Upper lobe of left lung (tissue), 6 donors: ENCODE results near the gene MGST2. TPM values are rescaled to one million over a fixed set of nuclear protein-coding genes. Genes with fewer than 3 reads are reported as not detected.

Experiments used
- ATAC-seq, 2 donors: fragments of 200-7000 bp; cut with Tn5 transposase; one replicate each; pipeline ENCODE4 v1.9.1; 2022; ENCODE audit warnings: mild to moderate bottlenecking in 2 of 2, moderate library complexity in 2 of 2; ENCODE audit not compliant: low FRiP score in 2 of 2
- DNase-seq, 2 donors: peaks; one replicate each; pipeline ENCODE4 v3.0.0-alpha.2; 2019 to 2020
- H3K27ac ChIP-seq, 4 donors: fragments of 200-600 bp; sonication (generic); one replicate each; pipeline ENCODE4 v1.5.1; 2016 to 2019
- H3K27me3 ChIP-seq, 4 donors: fragments of 200-600 bp; sonication (generic); one replicate each; pipeline ENCODE4 v1.5.1; 2017 to 2019
- H3K36me3 ChIP-seq, 4 donors: fragments of 200-600 bp; sonication (generic); one replicate each; pipeline ENCODE4 v1.5.1; 2016 to 2019
- H3K4me1 ChIP-seq, 4 donors: fragments of 200-600 bp; sonication (generic); one replicate each; pipeline ENCODE4 v1.5.1; 2018 to 2019
- H3K4me3 ChIP-seq, 4 donors: fragments of 200-600 bp; sonication (generic); one replicate each; pipeline ENCODE4 v1.5.1; 2017 to 2019; ENCODE audit warnings: mild to moderate bottlenecking in 2 of 4, moderate library complexity in 1 of 4
- H3K9me3 ChIP-seq, 4 donors: fragments of 200-600 bp; sonication (generic); one replicate each; pipeline ENCODE4 v1.5.1; 2018 to 2019
- EP300 ChIP-seq, 4 donors: sonication (generic); formaldehyde crosslinking; IDR thresholded peaks; one replicate each; pipeline ENCODE4 v1.5.1; 2017; ENCODE audit warnings: antibody characterized with exemption in 4 of 4, control low read depth in 2 of 4
- POLR2A ChIP-seq, 4 donors: fragments of 450-650 bp; IDR thresholded peaks; one replicate each; pipeline ENCODE4 v1.5.1; 2016 to 2017; ENCODE audit warnings: antibody characterized with exemption in 4 of 4, mild to moderate bottlenecking in 2 of 4
- POLR2AphosphoS5 ChIP-seq, 2 donors: sonication (generic); formaldehyde crosslinking; IDR thresholded peaks; one replicate each; pipeline ENCODE4 v1.5.1; 2017; ENCODE audit warnings: antibody characterized with exemption in 2 of 2
- WGBS, 2 donors: methylation state at CpG; one replicate each; pipeline ENCODE4 v1.1.5; 2017 to 2018; 5-methylcytosine and 5-hydroxymethylcytosine counted together
- total RNA-seq, 6 donors: library from RNA; depleted of rRNA in 4 of 6; stranded (reverse); fragments of >200 nt in 4 of 6; gene quantifications; one replicate each; pipeline versions ENCODE4 v1.1.0 to v1.2.1, GENCODE V29; 2016 to 2021
- TF ChIP-seq, protein P1 (sequence below), 6 experiments: fragments of 450-650 bp in 4 of 6; fragments of 200-600 bp in 2 of 6; sonication (generic) in 2 of 6; IDR thresholded peaks; one replicate each; pipeline ENCODE4 v1.5.1; 2016 to 2019; ENCODE audit warnings: antibody characterized with exemption in 6 of 6
- donor health status: DM: no; HTN: no; CAD: no; lungs with moderate emphysema.
- donor health status: DM: no; HTN: yes; CAD: no; lungs with severe emphysema.

Gene MGST2
- total RNA-seq, 6 donors from 2014 or later = 12.6 to 64.0 (median 39.1) TPM

DNA sequence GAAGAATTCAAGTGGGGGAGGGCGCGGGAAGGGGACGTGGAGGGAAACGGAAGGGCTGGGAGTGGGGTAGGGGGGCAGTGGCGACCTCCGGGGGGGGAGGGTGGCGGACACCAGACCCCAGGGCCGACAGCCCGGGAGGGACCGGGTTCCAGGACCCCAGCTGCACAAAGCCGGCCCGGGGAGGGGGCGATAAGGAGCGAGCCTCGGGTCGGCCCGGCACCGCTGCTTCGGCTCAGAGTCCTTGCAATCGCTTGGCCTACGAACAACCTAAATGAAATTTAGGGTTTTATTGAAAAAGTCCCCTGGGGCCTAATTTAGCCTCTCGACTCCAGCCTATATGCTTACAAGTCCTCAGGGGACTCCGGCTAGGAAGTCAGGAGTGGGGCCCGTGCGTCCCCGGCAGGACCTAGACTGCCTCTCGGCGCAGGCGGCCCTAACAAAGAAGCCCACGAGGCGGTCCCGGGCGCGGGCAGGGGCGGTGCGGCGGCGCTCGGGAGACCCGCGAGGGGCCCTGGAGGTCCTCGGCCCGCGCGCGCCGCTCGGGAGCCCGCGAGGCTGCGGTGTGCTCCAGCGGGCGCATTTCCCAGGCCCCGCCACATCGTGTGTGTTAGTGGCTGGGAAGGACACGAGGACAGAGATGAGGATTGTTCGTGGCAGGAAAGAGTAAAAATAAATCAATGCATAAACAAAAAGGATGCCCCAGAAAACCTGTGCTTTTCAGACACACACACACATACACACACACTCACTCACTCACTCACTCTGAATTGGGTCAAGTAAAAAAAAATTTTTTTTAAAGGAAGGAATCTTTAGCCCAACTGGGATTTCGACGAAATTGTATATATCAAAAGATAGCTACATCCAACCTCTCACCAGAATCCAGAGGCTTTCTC lies 70.0 kb downstream of the MGST2 start:
- Histone ChIP-seq H3K4me3 (peak overlapping the region; percentile 34 to 57 (median 47)), H3K4me1 (peaks cover 23 to 46% (median 30%) of the 10 kb centered on the region in 4 donors), H3K27me3 (no peaks in the 10 kb centered on the region), H3K27ac (peak overlapping the region; percentile 83 to 92 (median 89)), H3K9me3 (no peaks in the 10 kb centered on the region), H3K36me3 (no peaks in the 10 kb centered on the region)
- ATAC-seq = peak in 1 of 2 donors; percentile 9
- TF ChIP-seq EP300 (IDR thresholded peaks at IDR 0.05) = no peak
- TF ChIP-seq, protein P1, sequence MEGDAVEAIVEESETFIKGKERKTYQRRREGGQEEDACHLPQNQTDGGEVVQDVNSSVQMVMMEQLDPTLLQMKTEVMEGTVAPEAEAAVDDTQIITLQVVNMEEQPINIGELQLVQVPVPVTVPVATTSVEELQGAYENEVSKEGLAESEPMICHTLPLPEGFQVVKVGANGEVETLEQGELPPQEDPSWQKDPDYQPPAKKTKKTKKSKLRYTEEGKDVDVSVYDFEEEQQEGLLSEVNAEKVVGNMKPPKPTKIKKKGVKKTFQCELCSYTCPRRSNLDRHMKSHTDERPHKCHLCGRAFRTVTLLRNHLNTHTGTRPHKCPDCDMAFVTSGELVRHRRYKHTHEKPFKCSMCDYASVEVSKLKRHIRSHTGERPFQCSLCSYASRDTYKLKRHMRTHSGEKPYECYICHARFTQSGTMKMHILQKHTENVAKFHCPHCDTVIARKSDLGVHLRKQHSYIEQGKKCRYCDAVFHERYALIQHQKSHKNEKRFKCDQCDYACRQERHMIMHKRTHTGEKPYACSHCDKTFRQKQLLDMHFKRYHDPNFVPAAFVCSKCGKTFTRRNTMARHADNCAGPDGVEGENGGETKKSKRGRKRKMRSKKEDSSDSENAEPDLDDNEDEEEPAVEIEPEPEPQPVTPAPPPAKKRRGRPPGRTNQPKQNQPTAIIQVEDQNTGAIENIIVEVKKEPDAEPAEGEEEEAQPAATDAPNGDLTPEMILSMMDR (IDR thresholded peaks at IDR 0.05) = peak in 1 of 6 experiments; percentile 8
- TF ChIP-seq POLR2A (IDR thresholded peaks at IDR 0.05) = no peak
- 18 to 28% methylated on average over 15 to 42 of the region's 59 CpGs for WGBS, 2 donors
- DNase-seq = peak; percentile 42 to 87

DNA sequence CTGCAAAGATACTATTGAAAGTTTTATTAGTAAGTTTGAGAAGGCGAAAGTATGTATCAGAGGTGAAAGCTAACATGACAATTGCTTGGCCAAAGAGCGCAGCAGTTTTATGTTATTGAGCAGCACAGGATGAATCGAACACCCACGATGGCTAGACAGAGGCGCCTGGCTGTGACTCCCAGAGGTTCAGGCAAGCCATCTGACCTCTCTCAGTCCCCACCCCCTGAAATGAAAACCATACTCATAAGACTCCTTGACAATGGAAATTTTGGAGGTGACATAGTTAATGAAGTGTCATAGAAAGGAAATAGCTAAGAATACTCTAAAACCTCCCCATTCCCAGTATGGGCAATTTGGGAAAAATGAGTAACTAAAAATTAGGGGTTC lies 70.6 kb downstream of the MGST2 start:
- H3K36me3 ChIP-seq = no peaks in the 10 kb centered on the region
- no peak overlapping the region for H3K4me3 ChIP-seq
- H3K27ac ChIP-seq = peak overlapping the region; percentile 83 to 92 (median 89)
- ATAC-seq (no peak), DNase-seq (no peak)
- H3K9me3 ChIP-seq = no peaks in the 10 kb centered on the region
- H3K4me1 ChIP-seq = peaks cover 29 to 52% (median 36%) of the 10 kb centered on the region in 4 donors
- H3K27me3 ChIP-seq = no peaks in the 10 kb centered on the region
- WGBS, 2 donors = 71 to 77% methylated on average over 5 of the region's 5 CpGs
- TF ChIP-seq POLR2A (IDR thresholded peaks at IDR 0.05) (no peak), POLR2AphosphoS5 (IDR thresholded peaks at IDR 0.05) (no peak), EP300 (IDR thresholded peaks at IDR 0.05) (no peak)
- TF ChIP-seq, protein P1 (IDR thresholded peaks at IDR 0.05) = no peak

DNA sequence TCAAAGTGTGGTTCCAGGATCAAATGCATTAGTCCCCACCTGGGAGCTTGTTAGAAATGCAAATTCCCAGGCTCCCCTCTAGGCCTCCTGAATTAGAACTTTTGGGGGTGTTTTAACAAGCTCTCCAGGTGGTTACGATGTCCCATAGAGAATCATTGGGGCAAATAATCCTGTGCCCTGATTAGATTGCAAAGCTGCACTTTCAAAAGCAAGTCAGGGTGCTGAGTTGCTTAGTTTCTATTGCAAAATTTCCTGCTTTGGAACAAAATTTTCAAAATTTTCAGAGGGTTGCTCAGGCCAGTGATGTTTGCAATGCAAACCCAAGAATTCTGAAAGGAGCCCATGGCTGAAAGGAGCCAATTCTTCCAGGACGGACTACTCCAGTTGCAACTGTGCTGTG lies 71.0 kb downstream of the MGST2 start:
- DNase-seq (no peak), ATAC-seq (no peak)
- Histone ChIP-seq H3K4me3 (no peak overlapping the region), H3K9me3 (no peaks in the 10 kb centered on the region), H3K27ac (peak overlapping the region; percentile 83 to 92 (median 89)), H3K27me3 (no peaks in the 10 kb centered on the region), H3K4me1 (peaks cover 32 to 56% (median 38%) of the 10 kb centered on the region in 4 donors), H3K36me3 (no peaks in the 10 kb centered on the region)
- 76 to 84% methylated on average over 2 of the region's 2 CpGs for WGBS, 2 donors
- TF ChIP-seq POLR2AphosphoS5 (IDR thresholded peaks at IDR 0.05) = no peak
- TF ChIP-seq POLR2A (IDR thresholded peaks at IDR 0.05) = no peak
- TF ChIP-seq, protein P1 (IDR thresholded peaks at IDR 0.05) = no peak
- TF ChIP-seq EP300 (IDR thresholded peaks at IDR 0.05) = no peak

DNA sequence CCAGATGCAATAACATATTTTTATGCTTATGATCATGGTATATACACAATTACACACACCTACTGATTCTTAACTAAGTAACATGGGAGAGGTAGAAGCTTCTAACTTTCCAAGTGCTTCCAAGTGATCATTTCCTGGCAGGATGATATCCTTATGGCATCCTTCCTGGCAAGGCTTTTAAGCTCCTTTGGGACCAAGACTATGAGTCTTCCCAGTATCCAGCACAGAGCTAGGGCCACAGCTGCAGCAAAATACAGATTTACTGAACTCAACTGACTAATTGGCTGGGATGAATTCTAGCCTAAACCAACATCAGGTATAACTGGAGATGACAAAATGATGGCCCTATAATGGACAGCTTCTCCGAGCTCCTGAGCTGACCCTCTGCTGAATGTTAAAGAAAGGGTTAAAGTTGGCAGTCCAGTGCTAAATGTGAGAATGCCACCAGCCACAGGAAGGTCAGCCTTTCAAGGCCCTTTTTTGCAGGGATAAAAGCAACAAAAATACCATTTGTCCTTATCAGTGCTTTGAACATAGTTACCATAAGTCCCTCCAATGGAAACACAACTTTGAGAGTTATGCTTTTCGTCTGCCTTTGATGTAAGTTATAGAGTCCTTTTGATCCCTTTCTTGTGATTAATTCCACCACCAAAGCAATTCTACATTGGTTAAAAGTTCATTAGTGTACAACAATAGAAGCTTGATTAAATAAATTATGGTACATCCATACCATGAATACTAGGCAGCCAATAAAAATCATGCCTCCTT lies 73.4 kb downstream of the MGST2 start:
- Histone ChIP-seq H3K4me3 (no peak overlapping the region), H3K9me3 (no peaks in the 10 kb centered on the region), H3K27me3 (no peaks in the 10 kb centered on the region), H3K27ac (peak overlapping the region in 1 of 4 donors; percentile 88), H3K4me1 (peaks cover 32 to 52% (median 36%) of the 10 kb centered on the region in 4 donors), H3K36me3 (no peaks in the 10 kb centered on the region)
- no peak for TF ChIP-seq POLR2AphosphoS5 (IDR thresholded peaks at IDR 0.05)
- no peak for TF ChIP-seq POLR2A (IDR thresholded peaks at IDR 0.05)
- TF ChIP-seq, protein P1 (IDR thresholded peaks at IDR 0.05) = no peak
- TF ChIP-seq EP300 (IDR thresholded peaks at IDR 0.05) = no peak
- 86 to 98% methylated on average over 2 of the region's 2 CpGs for WGBS, 2 donors
- no peak for DNase-seq
- no peak for ATAC-seq
